Tibial nerve (tissue), 4 donors: ENCODE measurements around the gene VILL. TPM values are rescaled to one million over a fixed set of nuclear protein-coding genes. Genes with fewer than 3 reads are reported as not detected.

Source experiments
- DNase-seq, 2 donors: peaks; one replicate each; pipeline ENCODE4 v3.0.0-alpha.2; 2019; ENCODE audit warnings: low spot score in 2 of 2
- H3K27ac ChIP-seq, 4 donors: fragments of 200-600 bp; sonication (generic) in 3 of 4; one replicate each; pipeline ENCODE4 v1.5.1; 2017 to 2019; ENCODE audit warnings: mild to moderate bottlenecking in 1 of 4
- H3K27me3 ChIP-seq, 2 donors: fragments of 200-600 bp; sonication (generic) in 1 of 2; one replicate each; pipeline versions ENCODE4 v1.5.1 to v1.6.0; 2017 to 2019
- H3K36me3 ChIP-seq, 3 donors: fragments of 200-600 bp; sonication (generic); one replicate each; pipeline ENCODE4 v1.5.1; 2018 to 2019
- H3K4me1 ChIP-seq, 4 donors: fragments of 200-600 bp; sonication (generic) in 3 of 4; one replicate each; pipeline ENCODE4 v1.5.1; 2017 to 2019
- H3K4me3 ChIP-seq, 4 donors: fragments of 200-600 bp; sonication (generic) in 3 of 4; one replicate each; pipeline ENCODE4 v1.5.1; 2017 to 2019; ENCODE audit warnings: mild to moderate bottlenecking in 1 of 4, moderate library complexity in 1 of 4
- H3K9me3 ChIP-seq, 4 donors: fragments of 200-600 bp; sonication (generic) in 3 of 4; one replicate each; pipeline ENCODE4 v1.5.1; 2017 to 2019
- EP300 ChIP-seq, 2 donors: sonication (generic); formaldehyde crosslinking; IDR thresholded peaks; one replicate each; pipeline ENCODE4 v1.6.1; 2017; ENCODE audit warnings: antibody characterized with exemption in 2 of 2, mild to moderate bottlenecking in 1 of 2
- POLR2A ChIP-seq, 2 donors: fragments of 450-650 bp; IDR thresholded peaks; one replicate each; pipeline ENCODE4 v1.6.1; 2017; ENCODE audit warnings: antibody characterized with exemption in 2 of 2, mild to moderate bottlenecking in 2 of 2, moderate library complexity in 2 of 2
- WGBS, 2 donors: methylation state at CpG; one replicate each; pipeline ENCODE4 v1.1.5; 2018; 5-methylcytosine and 5-hydroxymethylcytosine counted together
- total RNA-seq, 4 donors: library from RNA; depleted of rRNA; stranded (reverse); fragments of >200 nt; gene quantifications; one replicate each; pipeline ENCODE4 v1.1.0, GENCODE V29; 2016
- TF ChIP-seq, protein P1 (sequence below), 5 experiments: fragments of 200-600 bp in 3 of 5; fragments of 450-650 bp in 2 of 5; sonication (generic) in 3 of 5; IDR thresholded peaks; one replicate each; pipeline ENCODE4 v1.5.1; 2016 to 2019; ENCODE audit warnings: antibody characterized with exemption in 5 of 5, mild to moderate bottlenecking in 3 of 5, moderate library complexity in 2 of 5

VILL gene
- total RNA-seq, 4 donors from 2014 or later = 13.6 to 16.5 (median 15.3) TPM

DNA sequence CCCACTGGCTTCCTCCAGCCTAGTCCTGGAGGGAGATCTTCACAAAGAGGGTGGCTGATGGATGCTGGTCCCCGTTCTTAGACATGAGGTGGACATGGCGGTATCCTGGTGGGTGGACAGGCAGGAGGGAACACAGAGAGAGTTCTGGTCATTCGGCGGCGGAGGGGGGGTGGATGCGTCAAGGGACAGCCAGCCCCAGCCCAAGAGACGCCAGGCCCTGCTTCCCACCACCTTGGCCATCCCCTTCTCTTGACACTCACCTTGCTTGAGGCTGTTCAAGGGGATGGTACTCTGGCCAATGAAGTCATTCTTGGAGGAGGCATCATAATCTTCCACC is 17.1 kb downstream of the VILL start:
- no peaks in the 10 kb centered on the region for H3K9me3 ChIP-seq
- TF ChIP-seq, protein P1, sequence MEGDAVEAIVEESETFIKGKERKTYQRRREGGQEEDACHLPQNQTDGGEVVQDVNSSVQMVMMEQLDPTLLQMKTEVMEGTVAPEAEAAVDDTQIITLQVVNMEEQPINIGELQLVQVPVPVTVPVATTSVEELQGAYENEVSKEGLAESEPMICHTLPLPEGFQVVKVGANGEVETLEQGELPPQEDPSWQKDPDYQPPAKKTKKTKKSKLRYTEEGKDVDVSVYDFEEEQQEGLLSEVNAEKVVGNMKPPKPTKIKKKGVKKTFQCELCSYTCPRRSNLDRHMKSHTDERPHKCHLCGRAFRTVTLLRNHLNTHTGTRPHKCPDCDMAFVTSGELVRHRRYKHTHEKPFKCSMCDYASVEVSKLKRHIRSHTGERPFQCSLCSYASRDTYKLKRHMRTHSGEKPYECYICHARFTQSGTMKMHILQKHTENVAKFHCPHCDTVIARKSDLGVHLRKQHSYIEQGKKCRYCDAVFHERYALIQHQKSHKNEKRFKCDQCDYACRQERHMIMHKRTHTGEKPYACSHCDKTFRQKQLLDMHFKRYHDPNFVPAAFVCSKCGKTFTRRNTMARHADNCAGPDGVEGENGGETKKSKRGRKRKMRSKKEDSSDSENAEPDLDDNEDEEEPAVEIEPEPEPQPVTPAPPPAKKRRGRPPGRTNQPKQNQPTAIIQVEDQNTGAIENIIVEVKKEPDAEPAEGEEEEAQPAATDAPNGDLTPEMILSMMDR (IDR thresholded peaks at IDR 0.05) = no peak
- TF ChIP-seq EP300 (IDR thresholded peaks at IDR 0.05) = no peak
- no peak for TF ChIP-seq POLR2A (IDR thresholded peaks at IDR 0.05)
- peaks cover 0 to 33% (median 27%) of the 10 kb centered on the region in 4 donors for H3K4me1 ChIP-seq
- peaks cover 0 to 66% (median 0%) of the 10 kb centered on the region in 3 donors for H3K36me3 ChIP-seq
- no peaks in the 10 kb centered on the region for H3K27me3 ChIP-seq
- H3K4me3 ChIP-seq = no peak overlapping the region
- 90 to 96% methylated on average over 7 of the region's 7 CpGs for WGBS, 2 donors
- no peak for DNase-seq
- no peak overlapping the region for H3K27ac ChIP-seq

GRCh38 chr3:38008191-38008701 is 17.7 kb downstream of the VILL start:
- Histone ChIP-seq H3K4me3 (no peak overlapping the region), H3K36me3 (peaks cover 0 to 70% (median 0%) of the 10 kb centered on the region in 3 donors), H3K9me3 (no peaks in the 10 kb centered on the region), H3K27me3 (no peaks in the 10 kb centered on the region), H3K4me1 (peaks cover 0 to 28% (median 22%) of the 10 kb centered on the region in 4 donors), H3K27ac (no peak overlapping the region)
- TF ChIP-seq, protein P1 (IDR thresholded peaks at IDR 0.05) = no peak
- TF ChIP-seq POLR2A (IDR thresholded peaks at IDR 0.05) (no peak), EP300 (IDR thresholded peaks at IDR 0.05) (no peak)
- WGBS, 2 donors = 88 to 94% methylated on average over 19 of the region's 19 CpGs
- DNase-seq = no peak

- H3K27ac ChIP-seq = no peak overlapping the region
- H3K4me3 ChIP-seq = no peak overlapping the region
- 84 to 91% methylated on average over 5 to 16 of the region's 16 CpGs for WGBS, 2 donors
- peaks cover 0 to 19% (median 15%) of the 10 kb centered on the region in 4 donors for H3K4me1 ChIP-seq
- H3K36me3 ChIP-seq = peaks cover 0 to 73% (median 0%) of the 10 kb centered on the region in 3 donors
- TF ChIP-seq EP300 (IDR thresholded peaks at IDR 0.05) (no peak), POLR2A (IDR thresholded peaks at IDR 0.05) (no peak)
- TF ChIP-seq, protein P1 (IDR thresholded peaks at IDR 0.05) = no peak
- H3K9me3 ChIP-seq = no peaks in the 10 kb centered on the region
- no peaks in the 10 kb centered on the region for H3K27me3 ChIP-seq
- DNase-seq = no peak
Observed at GRCh38 chr3:38008971-38009580, 18.5 kb downstream of the VILL start.

DNA sequence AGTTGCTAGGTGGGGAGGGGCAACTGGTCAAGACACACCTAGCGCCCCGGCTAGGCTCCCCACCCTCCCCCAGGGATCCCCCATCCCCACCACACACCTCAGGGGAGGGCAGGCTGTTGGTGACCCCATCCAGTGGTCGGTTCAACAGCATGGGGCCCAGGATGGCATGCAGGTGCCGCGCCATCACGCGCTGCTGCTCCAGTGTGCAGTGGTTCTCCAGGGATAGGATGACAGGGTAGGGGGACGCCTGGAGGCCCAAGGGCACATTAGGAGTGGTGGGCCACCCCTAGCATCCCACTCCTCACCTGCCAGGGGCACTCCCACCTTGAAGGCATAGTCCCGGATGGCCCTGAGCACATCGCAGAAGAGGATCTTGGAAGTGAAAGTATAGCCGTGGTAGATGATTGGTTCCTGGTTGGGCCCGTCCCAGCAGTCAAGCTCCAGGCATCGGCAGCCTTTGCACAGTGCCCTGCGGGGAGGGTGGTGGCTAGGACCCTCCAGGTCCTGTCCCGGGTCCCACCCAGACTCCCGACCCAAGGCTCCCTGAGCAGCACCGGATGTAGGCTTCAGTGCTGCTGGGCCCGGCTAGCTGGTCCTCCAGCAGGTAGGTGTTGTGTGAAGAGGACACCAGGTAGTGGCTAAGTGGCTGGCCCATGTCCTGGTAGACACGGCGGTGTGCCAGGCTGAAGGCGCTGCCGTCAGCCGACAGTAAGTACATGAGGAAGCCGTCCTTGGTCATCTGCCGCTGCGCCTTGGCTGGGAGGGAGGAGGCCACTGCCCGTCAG is 19.4 kb downstream of the VILL start:
- H3K9me3 ChIP-seq = no peaks in the 10 kb centered on the region
- peaks cover 0 to 10% (median 5%) of the 10 kb centered on the region in 4 donors for H3K4me1 ChIP-seq
- no peaks in the 10 kb centered on the region for H3K27me3 ChIP-seq
- no peak overlapping the region for H3K27ac ChIP-seq
- 80 to 88% methylated on average over 19 to 27 of the region's 27 CpGs for WGBS, 2 donors
- H3K36me3 ChIP-seq = peaks cover 0 to 82% (median 0%) of the 10 kb centered on the region in 3 donors
- no peak for DNase-seq
- H3K4me3 ChIP-seq = no peak overlapping the region
- TF ChIP-seq, protein P1 (IDR thresholded peaks at IDR 0.05) = no peak
- TF ChIP-seq POLR2A (IDR thresholded peaks at IDR 0.05) = no peak
- no peak for TF ChIP-seq EP300 (IDR thresholded peaks at IDR 0.05)

GRCh38 chr3:38011111-38011510 is 20.5 kb downstream of the VILL start:
- no peak for DNase-seq
- Histone ChIP-seq H3K4me1 (no peaks in the 10 kb centered on the region), H3K27me3 (no peaks in the 10 kb centered on the region), H3K27ac (no peak overlapping the region), H3K4me3 (no peak overlapping the region), H3K36me3 (peaks cover 0 to 88% (median 9%) of the 10 kb centered on the region in 3 donors), H3K9me3 (peaks cover 0 to 3% (median 0%) of the 10 kb centered on the region in 4 donors)
- 85 to 91% methylated on average over 7 to 18 of the region's 21 CpGs for WGBS, 2 donors
- TF ChIP-seq EP300 (IDR thresholded peaks at IDR 0.05) = no peak
- no peak for TF ChIP-seq POLR2A (IDR thresholded peaks at IDR 0.05)
- TF ChIP-seq, protein P1 (IDR thresholded peaks at IDR 0.05) = no peak
